Caco-2 (cell line): ENCODE results near the gene SLC2A6. TPM values are rescaled to one million over a fixed set of nuclear protein-coding genes. Genes with fewer than 3 reads are reported as not detected.

ENCODE experiments used
- BruUV-seq: library from RNA; stranded (reverse); fragments of 400-500 nt; replicated peaks from 2 replicates; lab custom pipeline; 2021; lab: Mats Ljungman, UMichigan
- CTCF ChIA-PET: fragments of 300-600 bp; sonication (Branson Sonifier 250); formaldehyde crosslinking; loops from one replicate; lab custom pipeline; 2022; ENCODE audit warnings: antibody characterized with exemption; lab: Charles Lee
- POLR2A ChIA-PET: fragments of 300-600 bp; sonication (Branson Sonifier 250); formaldehyde crosslinking; loops from one replicate; lab custom pipeline; 2022; ENCODE audit warnings: antibody characterized with exemption; lab: Charles Lee
- DNase-seq, 2 experiments: peaks; one replicate each; pipeline versions ENCODE4 v3.0.0 to v3.0.0-alpha.2; 2020 to 2022
- H3K27me3 ChIP-seq: replicated peaks from 2 replicates; pipeline ENCODE4 v1.6.0; 2011; ENCODE audit warnings: low read length; ENCODE audit not compliant: control insufficient read depth, insufficient read depth
- H3K36me3 ChIP-seq: 2 replicates; pipeline ENCODE4 v1.5.1; 2011; ENCODE audit warnings: low read length; ENCODE audit not compliant: control insufficient read depth, insufficient read depth
- H3K4me1 ChIP-seq: fragments of 250-450 bp; sonication (Bioruptor Pico); 2 replicates; pipeline ENCODE4 v1.5.1; 2020; ENCODE audit warnings: mild to moderate bottlenecking
- H3K4me3 ChIP-seq: 2 replicates; pipeline ENCODE4 v1.5.1; 2011; ENCODE audit warnings: low read depth, mild to moderate bottlenecking, control low read depth, low read length
- H3K9me3 ChIP-seq: fragments of 250-450 bp; sonication (Bioruptor Pico); 2 replicates; pipeline ENCODE4 v1.5.1; 2020; ENCODE audit warnings: mild to moderate bottlenecking, moderate library complexity
- H3K27ac Mint-ChIP-seq: one replicate; pipeline ENCODE4 v1.8.0; 2022; ENCODE audit warnings: mixed read lengths; ENCODE audit not compliant: unreplicated experiment
- H3K27me3 Mint-ChIP-seq: one replicate; pipeline ENCODE4 v1.8.0; 2022; ENCODE audit warnings: mixed read lengths; ENCODE audit not compliant: insufficient read depth, unreplicated experiment
- H3K36me3 Mint-ChIP-seq: one replicate; pipeline ENCODE4 v1.8.0; 2022; ENCODE audit warnings: mild to moderate bottlenecking, mixed read lengths; ENCODE audit not compliant: insufficient read depth, unreplicated experiment
- H3K4me1 Mint-ChIP-seq: one replicate; pipeline ENCODE4 v1.8.0; 2022; ENCODE audit warnings: low read depth, mixed read lengths; ENCODE audit not compliant: unreplicated experiment
- H3K4me3 Mint-ChIP-seq: one replicate; pipeline ENCODE4 v1.8.0; 2022; ENCODE audit warnings: mild to moderate bottlenecking, moderate library complexity, mixed read lengths; ENCODE audit not compliant: unreplicated experiment
- H3K9me3 Mint-ChIP-seq: one replicate; pipeline ENCODE4 v1.8.0; 2022; ENCODE audit warnings: mixed read lengths; ENCODE audit not compliant: unreplicated experiment
- CTCF ChIP-seq, 2 experiments: fragments of 200-600 bp in 1 of 2; IDR thresholded peaks; 1 replicate in 1 of 2; 2 replicates in 1 of 2; pipeline versions ENCODE4 v1.5.1 to v1.8.0; 2011 to 2022; ENCODE audit warnings: antibody characterized with exemption in 1 of 2, control low read depth in 1 of 2, inconsistent platforms in 1 of 2, low read depth in 1 of 2, low read length in 1 of 2, mild to moderate bottlenecking in 1 of 2, moderate library complexity in 1 of 2; ENCODE audit not compliant: insufficient read depth in 1 of 2, severe bottlenecking in 1 of 2, unreplicated experiment in 1 of 2
- intact Hi-C: fragments of 100-400 bp; cut with micrococcal nuclease; formaldehyde crosslinking; loops from one replicate; pipeline ENCODE4 v1.10.0; 2022; ENCODE audit not compliant: unreplicated experiment
- total RNA-seq: library from RNA; stranded (reverse); gene quantifications from 2 replicates; pipeline ENCODE4 v1.2.3, GENCODE V29; 2022

SLC2A6 gene
- total RNA-seq, 1 experiment from 2014 or later: 7.1 TPM

- Histone ChIP-seq H3K36me3 (no peaks in the 10 kb centered on the region), H3K27me3 (no peaks in the 10 kb centered on the region), H3K4me3 (no peak overlapping the region), H3K4me1 (0 out of 2 replicates have a peak, but pooled peaks cover 3% of the 10 kb centered on the region), H3K9me3 (no peaks in the 10 kb centered on the region)
- no TSS peak for BruUV-seq
- no peak for DNase-seq
- Mint-ChIP-seq H3K4me3 (no peak overlapping the region), H3K9me3 (no peaks in the 10 kb centered on the region), H3K4me1 (no peaks in the 10 kb centered on the region), H3K27me3 (no peaks in the 10 kb centered on the region), H3K36me3 (no peaks in the 10 kb centered on the region), H3K27ac (no peak overlapping the region)
- intact Hi-C loops: no loop called here
- no peak for TF ChIP-seq CTCF (IDR thresholded peaks at IDR 0.05; ENCODE audit: insufficient read depth in 1 of 2, low read depth in 1 of 2, low read length in 1 of 2, severe bottlenecking in 1 of 2, unreplicated experiment in 1 of 2)
- POLR2A ChIA-PET: no interaction called here
- CTCF ChIA-PET: no interaction called here
Observed at GRCh38 chr9:133513214-133514100, 34.6 kb upstream of the SLC2A6 start.

GRCh38 chr9:133512253-133513213 lies 33.6 kb upstream of the SLC2A6 start:
- Mint-ChIP-seq H3K9me3 (no peaks in the 10 kb centered on the region), H3K4me3 (no peak overlapping the region), H3K27ac (no peak overlapping the region), H3K36me3 (no peaks in the 10 kb centered on the region), H3K27me3 (no peaks in the 10 kb centered on the region), H3K4me1 (no peaks in the 10 kb centered on the region)
- Histone ChIP-seq H3K9me3 (no peaks in the 10 kb centered on the region), H3K36me3 (no peaks in the 10 kb centered on the region), H3K27me3 (no peaks in the 10 kb centered on the region), H3K4me3 (no peak overlapping the region), H3K4me1 (0 out of 2 replicates have a peak, but pooled peaks cover 3% of the 10 kb centered on the region)
- CTCF ChIA-PET: no interaction called here
- intact Hi-C loops: no loop called here
- TF ChIP-seq CTCF (IDR thresholded peaks at IDR 0.05; ENCODE audit: insufficient read depth in 1 of 2, low read depth in 1 of 2, low read length in 1 of 2, severe bottlenecking in 1 of 2, unreplicated experiment in 1 of 2): no peak
- no TSS peak for BruUV-seq
- DNase-seq: no peak
- POLR2A ChIA-PET: no interaction called here

- Mint-ChIP-seq H3K36me3 (no peaks in the 10 kb centered on the region), H3K4me1 (no peaks in the 10 kb centered on the region), H3K9me3 (no peaks in the 10 kb centered on the region), H3K4me3 (no peak overlapping the region), H3K27me3 (no peaks in the 10 kb centered on the region), H3K27ac (no peak overlapping the region)
- Histone ChIP-seq H3K4me3 (no peak overlapping the region), H3K36me3 (no peaks in the 10 kb centered on the region), H3K4me1 (0 out of 2 replicates have a peak, but pooled peaks cover 3% of the 10 kb centered on the region), H3K9me3 (no peaks in the 10 kb centered on the region), H3K27me3 (no peaks in the 10 kb centered on the region)
- intact Hi-C loops: no loop called here
- no peak for DNase-seq
- POLR2A ChIA-PET: no interaction called here
- CTCF ChIA-PET: no interaction called here
- no TSS peak for BruUV-seq
- no peak for TF ChIP-seq CTCF (IDR thresholded peaks at IDR 0.05; ENCODE audit: insufficient read depth in 1 of 2, low read depth in 1 of 2, low read length in 1 of 2, severe bottlenecking in 1 of 2, unreplicated experiment in 1 of 2)
Observed at GRCh38 chr9:133511607-133512006, 32.7 kb upstream of the SLC2A6 start.
